Measurements from ENCODE around the gene AKIRIN2.
"Not testable (repeated sequence)": the region's sequence is repeated elsewhere in the genome, so short reads cannot be mapped to it uniquely, and the experiment has no call there.

Gene AKIRIN2

GRCh38 chr6:87687296-87687695 lies 14.7 kb downstream of the AKIRIN2 start:
- TF ChIP-seq GABPA (IDR thresholded peaks at IDR 0.05; ENCODE audit: low read depth) (no peak), REST (IDR thresholded peaks at IDR 0.05; ENCODE audit: insufficient replicate concordance, low read depth) (no peak), SPI1 (IDR thresholded peaks at IDR 0.05; ENCODE audit: borderline replicate concordance, low read depth) (no peak), POLR2AphosphoS5 (IDR thresholded peaks at IDR 0.05; ENCODE audit: low read depth) (no peak), CTCF (IDR thresholded peaks at IDR 0.05; ENCODE audit: insufficient read depth, low read length) (no peak)
- Histone ChIP-seq H3K4me3 (replicated peaks; ENCODE audit: insufficient read depth, low read length) (no peak overlapping the region), H3K27me3 (ENCODE audit: insufficient read depth, poor library complexity, severe bottlenecking) (no peaks in the 10 kb centered on the region), H3K27ac (replicated peaks) (no peak overlapping the region)
- DNase-seq (ENCODE audit: low read depth in 1 of 2, low spot score in 1 of 2) = no peak

GRCh38 chr6:87686636-87687205 lies 15.3 kb downstream of the AKIRIN2 start:
- H3K27ac ChIP-seq (replicated peaks); H3K27me3 ChIP-seq (ENCODE audit: insufficient read depth, poor library complexity, severe bottlenecking); DNase-seq (ENCODE audit: low read depth in 1 of 2, low spot score in 1 of 2); H3K4me3 ChIP-seq (replicated peaks; ENCODE audit: insufficient read depth, low read length): not testable (repeated sequence)

- H3K4me3 ChIP-seq (replicated peaks; ENCODE audit: insufficient read depth, low read length) = no peak overlapping the region
- H3K27me3 ChIP-seq (ENCODE audit: insufficient read depth, poor library complexity, severe bottlenecking) = no peaks in the 10 kb centered on the region
- no peak overlapping the region for H3K27ac ChIP-seq (replicated peaks)
- no peak for TF ChIP-seq CTCF (IDR thresholded peaks at IDR 0.05; ENCODE audit: insufficient read depth, low read length)
- no peak for TF ChIP-seq GABPA (IDR thresholded peaks at IDR 0.05; ENCODE audit: low read depth)
- no peak for TF ChIP-seq SPI1 (IDR thresholded peaks at IDR 0.05; ENCODE audit: borderline replicate concordance, low read depth)
- no peak for TF ChIP-seq POLR2AphosphoS5 (IDR thresholded peaks at IDR 0.05; ENCODE audit: low read depth)
- no peak for TF ChIP-seq REST (IDR thresholded peaks at IDR 0.05; ENCODE audit: insufficient replicate concordance, low read depth)
- no peak for DNase-seq (ENCODE audit: low read depth in 1 of 2, low spot score in 1 of 2)
These were observed 17.0 kb downstream of the AKIRIN2 start for GRCh38 chr6:87684895-87685654.

- Histone ChIP-seq H3K27me3 (ENCODE audit: insufficient read depth, poor library complexity, severe bottlenecking) (no peaks in the 10 kb centered on the region), H3K4me3 (replicated peaks; ENCODE audit: insufficient read depth, low read length) (no peak overlapping the region), H3K27ac (replicated peaks) (no peak overlapping the region)
- TF ChIP-seq POLR2AphosphoS5 (IDR thresholded peaks at IDR 0.05; ENCODE audit: low read depth) = no peak
- TF ChIP-seq GABPA (IDR thresholded peaks at IDR 0.05; ENCODE audit: low read depth) = no peak
- TF ChIP-seq REST (IDR thresholded peaks at IDR 0.05; ENCODE audit: insufficient replicate concordance, low read depth) = no peak
- TF ChIP-seq SPI1 (IDR thresholded peaks at IDR 0.05; ENCODE audit: borderline replicate concordance, low read depth) = no peak
- no peak for DNase-seq (ENCODE audit: low read depth in 1 of 2, low spot score in 1 of 2)
These were observed 18.1 kb downstream of the AKIRIN2 start for GRCh38 chr6:87683890-87684289.
